ENCODE results near the gene TOLLIP.
A peak's percentile ranks its signal among the peaks of the same experiment; 100 is the strongest.

GRCh38 chr11:1303126-1303821, 6.2 kb downstream of the TOLLIP start:
- TF ChIP-seq POLR2A (IDR thresholded peaks at IDR 0.05), result no peak
- TF ChIP-seq CTCF (IDR thresholded peaks at IDR 0.05 in 8 of 11, conservative IDR thresholded peaks at IDR 0.05 in 3 of 11), result peak in 7 of 11 experiments; percentile 41 to 59 (median 47)
